Erythroblast (primary cell): ENCODE measurements around the gene KRTAP7-1.

ENCODE experiments used
- GATA1 ChIP-seq: IDR thresholded peaks from 2 replicates; pipeline ENCODE4 v1.6.1; 2011; ENCODE audit warnings: low read depth, mild to moderate bottlenecking, control low read depth, low read length, moderate library complexity
- POLR2A ChIP-seq: IDR thresholded peaks from 2 replicates; pipeline ENCODE4 v1.6.1; 2011; ENCODE audit warnings: mild to moderate bottlenecking, low read length

GRCh38 chr21:30818837-30819610, 10.5 kb downstream of the KRTAP7-1 start:
- no peak for TF ChIP-seq POLR2A
- TF ChIP-seq GATA1: no peak
